Measurements from ENCODE around the gene TXNL1. TPM values are rescaled to one million over a fixed set of nuclear protein-coding genes. Genes with fewer than 3 reads are reported as not detected.

TXNL1 gene
- total RNA-seq, 1 donor from 2014 or later = 85.8 TPM

- H3K4me3 Mint-ChIP-seq = no peak overlapping the region
- H3K27ac Mint-ChIP-seq (ENCODE audit: unreplicated experiment) = no peak overlapping the region
- no peak for DNase-seq (ENCODE audit: low read depth, low spot score)
- no peaks in the 10 kb centered on the region for H3K9me3 Mint-ChIP-seq
- no peaks in the 10 kb centered on the region for H3K4me1 Mint-ChIP-seq
- H3K27me3 Mint-ChIP-seq (ENCODE audit: low read depth) = no peaks in the 10 kb centered on the region
- TF ChIP-seq, protein P1, sequence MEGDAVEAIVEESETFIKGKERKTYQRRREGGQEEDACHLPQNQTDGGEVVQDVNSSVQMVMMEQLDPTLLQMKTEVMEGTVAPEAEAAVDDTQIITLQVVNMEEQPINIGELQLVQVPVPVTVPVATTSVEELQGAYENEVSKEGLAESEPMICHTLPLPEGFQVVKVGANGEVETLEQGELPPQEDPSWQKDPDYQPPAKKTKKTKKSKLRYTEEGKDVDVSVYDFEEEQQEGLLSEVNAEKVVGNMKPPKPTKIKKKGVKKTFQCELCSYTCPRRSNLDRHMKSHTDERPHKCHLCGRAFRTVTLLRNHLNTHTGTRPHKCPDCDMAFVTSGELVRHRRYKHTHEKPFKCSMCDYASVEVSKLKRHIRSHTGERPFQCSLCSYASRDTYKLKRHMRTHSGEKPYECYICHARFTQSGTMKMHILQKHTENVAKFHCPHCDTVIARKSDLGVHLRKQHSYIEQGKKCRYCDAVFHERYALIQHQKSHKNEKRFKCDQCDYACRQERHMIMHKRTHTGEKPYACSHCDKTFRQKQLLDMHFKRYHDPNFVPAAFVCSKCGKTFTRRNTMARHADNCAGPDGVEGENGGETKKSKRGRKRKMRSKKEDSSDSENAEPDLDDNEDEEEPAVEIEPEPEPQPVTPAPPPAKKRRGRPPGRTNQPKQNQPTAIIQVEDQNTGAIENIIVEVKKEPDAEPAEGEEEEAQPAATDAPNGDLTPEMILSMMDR (conservative IDR thresholded peaks at IDR 0.05) = no peak
- H3K36me3 Mint-ChIP-seq (ENCODE audit: low read depth) = peaks cover 7% of the 10 kb centered on the region
Measured at GRCh38 chr18:56606618-56607017, 31.8 kb downstream of the TXNL1 start.

DNA sequence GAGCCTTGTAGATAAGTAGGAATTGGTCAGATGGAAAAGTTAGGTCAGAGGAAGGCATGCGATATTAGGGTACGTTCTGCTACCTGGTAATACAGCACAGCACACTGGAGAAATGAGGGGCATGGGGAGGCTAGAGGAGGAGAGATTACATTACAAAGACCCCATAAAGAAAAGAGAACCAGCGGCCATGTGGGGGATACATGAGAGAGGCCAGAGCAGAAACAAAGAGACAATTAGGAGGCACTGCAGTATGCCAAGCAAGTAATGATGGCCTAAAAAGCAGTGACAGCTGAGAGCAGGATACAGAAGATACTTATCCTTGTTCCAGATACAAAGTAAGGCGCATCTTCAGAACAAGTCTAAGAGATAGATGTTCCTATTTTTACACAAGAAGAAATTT is 40.0 kb downstream of the TXNL1 start:
- TF ChIP-seq, protein P1 (conservative IDR thresholded peaks at IDR 0.05) = no peak

DNA sequence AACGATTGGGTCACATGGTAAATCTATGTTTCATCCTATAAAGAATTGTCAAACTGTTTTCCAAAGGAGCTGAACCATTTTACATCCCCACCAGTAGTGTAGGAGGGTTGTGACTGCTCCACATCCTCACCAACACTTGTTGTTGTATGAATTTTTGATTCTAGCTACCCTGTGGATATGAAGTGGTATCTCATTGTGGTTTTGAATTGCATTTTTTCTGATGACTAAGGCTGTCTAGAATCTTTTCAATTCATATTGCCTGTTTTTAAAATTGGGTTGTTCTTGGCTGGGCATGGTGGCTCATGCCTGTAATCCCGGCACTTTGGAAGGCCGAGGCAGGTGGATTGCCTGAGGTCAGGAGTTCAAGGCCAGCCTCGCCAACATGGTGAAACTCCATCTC is 44.5 kb downstream of the TXNL1 start:
- Mint-ChIP-seq H3K27ac (ENCODE audit: unreplicated experiment) (no peak overlapping the region), H3K27me3 (ENCODE audit: low read depth) (no peaks in the 10 kb centered on the region), H3K9me3 (peaks cover 2% of the 10 kb centered on the region), H3K4me1 (peaks cover 8% of the 10 kb centered on the region), H3K36me3 (ENCODE audit: low read depth) (peaks cover 5% of the 10 kb centered on the region), H3K4me3 (no peak overlapping the region)
- TF ChIP-seq, protein P1 (conservative IDR thresholded peaks at IDR 0.05) = no peak
- no peak for DNase-seq (ENCODE audit: low read depth, low spot score)

More for the DNA sequence above, 40.0 kb downstream of the TXNL1 start:
- Mint-ChIP-seq H3K9me3 (peaks cover 2% of the 10 kb centered on the region), H3K27ac (ENCODE audit: unreplicated experiment) (no peak overlapping the region), H3K4me3 (no peak overlapping the region), H3K36me3 (ENCODE audit: low read depth) (peaks cover 2% of the 10 kb centered on the region), H3K27me3 (ENCODE audit: low read depth) (no peaks in the 10 kb centered on the region), H3K4me1 (peaks cover 8% of the 10 kb centered on the region)
- DNase-seq (ENCODE audit: low read depth, low spot score) = no peak

DNA sequence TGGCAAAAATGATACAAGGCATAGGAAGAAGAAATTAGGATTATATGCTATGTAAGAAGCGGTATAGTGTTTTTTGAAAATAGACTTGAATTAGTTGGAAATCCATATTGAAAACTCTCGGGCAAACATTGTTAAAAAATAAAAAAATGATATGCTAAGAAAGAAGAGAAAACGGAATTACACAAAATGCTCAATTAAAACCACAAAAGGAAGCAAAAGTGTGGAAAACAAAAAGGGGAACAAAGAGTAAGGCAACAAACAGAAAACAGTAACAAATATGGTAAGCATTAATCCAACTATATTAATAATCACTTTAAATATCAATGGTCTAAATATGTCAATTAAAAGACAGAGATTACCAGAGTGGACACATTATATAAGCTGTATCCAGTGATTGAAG is 58.4 kb downstream of the TXNL1 start:
- no peak for DNase-seq (ENCODE audit: low read depth, low spot score)
- Mint-ChIP-seq H3K27me3 (ENCODE audit: low read depth) (no peaks in the 10 kb centered on the region), H3K4me1 (peaks cover 6% of the 10 kb centered on the region), H3K27ac (ENCODE audit: unreplicated experiment) (no peak overlapping the region), H3K36me3 (ENCODE audit: low read depth) (no peaks in the 10 kb centered on the region), H3K9me3 (peaks cover under 1% of the 10 kb centered on the region), H3K4me3 (no peak overlapping the region)
- TF ChIP-seq, protein P1 (conservative IDR thresholded peaks at IDR 0.05) = no peak

DNA sequence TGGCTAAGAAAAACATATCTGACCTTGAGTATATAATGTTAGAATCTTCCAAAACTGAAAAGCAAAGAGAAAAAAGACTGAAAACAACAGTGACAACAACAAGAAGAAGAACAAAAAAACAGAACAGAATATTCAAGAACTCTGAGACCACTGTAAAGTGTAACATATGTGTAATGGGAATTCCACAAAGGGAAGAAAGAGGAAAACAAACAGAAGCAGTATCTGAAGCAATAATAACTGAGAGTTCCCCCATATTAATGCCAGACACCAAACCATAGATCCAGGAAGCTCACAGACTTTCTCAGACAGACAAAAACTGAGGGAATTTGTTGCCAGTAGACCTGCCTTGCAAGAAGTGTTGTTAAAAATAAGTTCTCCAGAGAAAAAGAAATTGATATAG is 58.9 kb downstream of the TXNL1 start:
- peaks cover 11% of the 10 kb centered on the region for H3K4me1 Mint-ChIP-seq
- H3K27ac Mint-ChIP-seq (ENCODE audit: unreplicated experiment) = no peak overlapping the region
- no peaks in the 10 kb centered on the region for H3K9me3 Mint-ChIP-seq
- no peak for DNase-seq (ENCODE audit: low read depth, low spot score)
- H3K4me3 Mint-ChIP-seq = no peak overlapping the region
- no peaks in the 10 kb centered on the region for H3K27me3 Mint-ChIP-seq (ENCODE audit: low read depth)
- TF ChIP-seq, protein P1 (conservative IDR thresholded peaks at IDR 0.05) = no peak
- H3K36me3 Mint-ChIP-seq (ENCODE audit: low read depth) = no peaks in the 10 kb centered on the region
